H1 (cell line): Measurements from ENCODE around the gene TP53RK. TPM values are rescaled to one million over a fixed set of nuclear protein-coding genes. Genes with fewer than 3 reads are reported as not detected.

ENCODE experiments used
- BCL11A ChIP-seq, 2 experiments: IDR thresholded peaks; one replicate each; pipeline ENCODE4 v1.6.1; 2011; ENCODE audit warnings: low read depth in 2 of 2, low read length in 2 of 2, mild to moderate bottlenecking in 2 of 2
- EZH2 ChIP-seq: fragments of 200-600 bp; sonication (generic); IDR thresholded peaks from 2 replicates; pipeline ENCODE4 v1.7.1; 2012; ENCODE audit warnings: low read depth, mild to moderate bottlenecking, moderate library complexity, low read length, inconsistent platforms; ENCODE audit not compliant: severe bottlenecking
- JUND ChIP-seq: IDR thresholded peaks from 2 replicates; pipeline ENCODE4 v1.6.1; 2011; ENCODE audit warnings: mild to moderate bottlenecking, improper control_type of control experiment, low read length
- KDM5A ChIP-seq: fragments of 200-600 bp; IDR thresholded peaks from 2 replicates; pipeline ENCODE4 v1.7.1; 2012; ENCODE audit warnings: mild to moderate bottlenecking, low read length, inconsistent platforms, mixed read lengths
- RFX5 ChIP-seq: IDR thresholded peaks from 2 replicates; pipeline ENCODE4 v1.6.1; 2011; ENCODE audit warnings: low read depth, low read length, improper control_type of control experiment, borderline replicate concordance
- SP1 ChIP-seq: IDR thresholded peaks from 2 replicates; pipeline ENCODE4 v1.6.1; 2011; ENCODE audit warnings: low read depth, low read length
- TCF12 ChIP-seq: IDR thresholded peaks from 2 replicates; pipeline ENCODE4 v1.6.1; 2011; ENCODE audit warnings: low read depth, mild to moderate bottlenecking, low read length
- polyA plus RNA-seq, 7 experiments: library from polyadenylated mRNA; depleted of rRNA in 3 of 7; stranded (reverse) in 5 of 7; unstranded in 2 of 7; fragments of >200 nt in 5 of 7; fragments of 200-250 nt in 2 of 7; gene quantifications; 1 replicate in 5 of 7; 2 replicates in 1 of 7; 4 replicates in 1 of 7; pipeline versions ENCODE4 v1.2.1 to v1.2.3, GENCODE V29; 2011 to 2013; ENCODE audit warnings: missing spikeins in 2 of 7, mixed read lengths in 2 of 7
- total RNA-seq: library from RNA; stranded (reverse); fragmentation: NEBNext Ultra II Directional; extraction: Animal tissue kit (Norgen Biotek cat#: 25700); gene quantifications from 2 replicates; pipeline ENCODE4 v1.2.1, GENCODE V29; 2021

TP53RK gene
- total and polyA plus RNA-seq, 2 of the 8 experiments (the other 6 are each of a cell fraction or from before 2014, with no cell fraction given), result 8.5 to 16.3 TPM

- TF ChIP-seq BCL11A (IDR thresholded peaks at IDR 0.05; ENCODE audit: low read depth in 2 of 2, low read length in 2 of 2), result no peak
- TF ChIP-seq RFX5, result no peak
- TF ChIP-seq JUND, result no peak
- no peak for TF ChIP-seq TCF12
- no peak for TF ChIP-seq EZH2
- no peak for TF ChIP-seq KDM5A
- TF ChIP-seq SP1, result no peak
Observed at GRCh38 chr20:46672543-46673148, 16.6 kb downstream of the TP53RK start (continued).
